B cell (primary cell): ENCODE measurements around the gene HSD17B12. TPM values are rescaled to one million over a fixed set of nuclear protein-coding genes. Genes with fewer than 3 reads are reported as not detected.

ENCODE experiments used
- ATAC-seq: fragments of 200-7000 bp; cut with Tn5 transposase; one replicate; pipeline ENCODE4 v1.10.0; 2021; ENCODE audit warnings: low read depth, mild to moderate bottlenecking, moderate number of reproducible peaks, moderate library complexity
- CTCF ChIA-PET: fragments of 350-600 bp; sonication (Branson Sonifier 250); formaldehyde crosslinking; loops from one replicate; lab custom pipeline; 2021; ENCODE audit warnings: antibody characterized with exemption, inconsistent platforms; lab: Charles Lee
- POLR2A ChIA-PET: fragments of 350-600 bp; sonication (Branson Sonifier 250); formaldehyde crosslinking; loops from one replicate; lab custom pipeline; 2021; ENCODE audit warnings: antibody characterized with exemption; lab: Charles Lee
- DNase-seq: peaks from one replicate; pipeline ENCODE4 v3.0.0; 2013
- H2AFZ ChIP-seq: 2 replicates; pipeline ENCODE4 v1.6.1; 2012; ENCODE audit warnings: mild to moderate bottlenecking, low read depth, low read length; ENCODE audit not compliant: insufficient read depth, poor library complexity, severe bottlenecking
- H3K27ac ChIP-seq, 2 donors: 1 replicate in 1 of 2; 2 replicates in 1 of 2; pipeline ENCODE4 v1.5.1; 2012 to 2013; ENCODE audit warnings: low read length in 2 of 2, mild to moderate bottlenecking in 2 of 2, moderate library complexity in 1 of 2
- H3K27me3 ChIP-seq, 4 experiments: fragments of 200-600 bp in 1 of 4; sonication (generic) in 1 of 4; replicated peaks in 1 of 4; 1 replicate in 2 of 4; 2 replicates in 2 of 4; pipeline versions ENCODE4 v1.6.1 to v1.7.0; 2013 to 2016; ENCODE audit warnings: low read length in 3 of 4, mild to moderate bottlenecking in 2 of 4, mixed read lengths in 1 of 4, moderate library complexity in 1 of 4; ENCODE audit not compliant: insufficient read depth in 4 of 4, control insufficient read depth in 3 of 4; ENCODE audit errors: control extremely low read depth in 1 of 4
- H3K36me3 ChIP-seq, 2 experiments: replicated peaks in 1 of 2; 1 replicate in 1 of 2; 2 replicates in 1 of 2; pipeline versions ENCODE4 v1.6.1 to v1.7.1; 2013; ENCODE audit warnings: low read length in 1 of 2; ENCODE audit not compliant: insufficient read depth in 2 of 2, control insufficient read depth in 1 of 2; ENCODE audit errors: control extremely low read depth in 1 of 2, extremely low read depth in 1 of 2
- H3K4me1 ChIP-seq, 2 donors: fragments of 200-600 bp in 1 of 2; sonication (generic) in 1 of 2; 1 replicate in 1 of 2; 2 replicates in 1 of 2; pipeline versions ENCODE4 v1.5.1 to v1.6.1; 2013 to 2017; ENCODE audit warnings: low read length in 2 of 2; ENCODE audit not compliant: control insufficient read depth in 2 of 2, insufficient read depth in 2 of 2
- H3K4me2 ChIP-seq: replicated peaks from 2 replicates; pipeline ENCODE3; 2012; ENCODE audit warnings: mild to moderate bottlenecking, low read depth, low read length; ENCODE audit not compliant: poor library complexity, severe bottlenecking
- H3K4me3 ChIP-seq, 5 experiments: fragments of 200-600 bp in 1 of 5; sonication (generic) in 1 of 5; 1 replicate in 3 of 5; 2 replicates in 2 of 5; pipeline versions ENCODE4 v1.5.1 to v1.7.0; 2011 to 2016; ENCODE audit warnings: low read length in 4 of 5, mild to moderate bottlenecking in 4 of 5, low read depth in 2 of 5, control low read depth in 1 of 5, moderate library complexity in 1 of 5; ENCODE audit not compliant: insufficient read depth in 1 of 5; ENCODE audit errors: control extremely low read depth in 1 of 5, extremely low read depth in 1 of 5
- H3K79me2 ChIP-seq: fragments of 200-600 bp; sonication (generic); one replicate; pipeline ENCODE4 v1.6.0; 2016; ENCODE audit warnings: low read length; ENCODE audit not compliant: control insufficient read depth, insufficient read depth
- H3K9ac ChIP-seq: fragments of 200-600 bp; sonication (generic); 2 replicates; pipeline ENCODE4 v1.6.1; 2017; ENCODE audit warnings: mild to moderate bottlenecking, low read length, moderate library complexity
- H3K9me3 ChIP-seq, 3 donors: one replicate each; pipeline versions ENCODE4 v1.6.1 to v1.7.1; 2013; ENCODE audit warnings: low read length in 2 of 3; ENCODE audit not compliant: control insufficient read depth in 2 of 3, insufficient read depth in 1 of 3; ENCODE audit errors: control extremely low read depth in 1 of 3
- H4K20me1 ChIP-seq: 2 replicates; pipeline ENCODE4 v1.6.0; 2012; ENCODE audit warnings: mild to moderate bottlenecking, low read length; ENCODE audit not compliant: insufficient read depth, control insufficient read depth, poor library complexity, severe bottlenecking
- H3K27ac Mint-ChIP-seq: one replicate; pipeline ENCODE4 v1.8.0; 2021; ENCODE audit warnings: mixed read lengths
- H3K27me3 Mint-ChIP-seq: one replicate; pipeline ENCODE4 v1.8.0; 2021; ENCODE audit warnings: mixed read lengths
- H3K4me1 Mint-ChIP-seq: one replicate; pipeline ENCODE4 v1.8.0; 2021; ENCODE audit warnings: mixed read lengths
- H3K4me3 Mint-ChIP-seq: one replicate; pipeline ENCODE4 v1.8.0; 2021; ENCODE audit warnings: mixed read lengths
- H3K9me3 Mint-ChIP-seq: one replicate; pipeline ENCODE4 v1.8.0; 2022; ENCODE audit warnings: mixed read lengths; ENCODE audit not compliant: insufficient read depth
- CTCF ChIP-seq: fragments of 200-600 bp; IDR thresholded peaks from one replicate; pipeline ENCODE4 v1.8.0; 2022; ENCODE audit warnings: antibody characterized with exemption, mild to moderate bottlenecking
- EZH2 ChIP-seq: IDR thresholded peaks from 2 replicates; pipeline ENCODE4 v1.6.1; 2012; ENCODE audit warnings: borderline replicate concordance, low read depth, mild to moderate bottlenecking, moderate library complexity, low read length; ENCODE audit not compliant: insufficient read depth, poor library complexity, severe bottlenecking
- WGBS: methylation state at CpG from one replicate; pipeline ENCODE4 v1.1.5; 2013; ENCODE audit warnings: missing lambda C conversion rate; ENCODE audit not compliant: insufficient coverage; 5-methylcytosine and 5-hydroxymethylcytosine counted together
- intact Hi-C: fragments of 100-400 bp; cut with micrococcal nuclease; formaldehyde crosslinking; loops from one replicate; pipeline ENCODE4 v1.10.0; 2022
- polyA plus RNA-seq: library from polyadenylated mRNA; depleted of rRNA; stranded (reverse); fragments of >200 nt; gene quantifications from 2 replicates; pipeline ENCODE4 v1.2.3, GENCODE V29; 2012
- total RNA-seq, 2 donors: library from RNA; stranded (reverse); fragments of 120-200 nt in 1 of 2; gene quantifications; 1 replicate in 1 of 2; 2 replicates in 1 of 2; pipeline versions ENCODE4 v1.2.3 to v1.2.4, GENCODE V29; 2013 to 2022

HSD17B12 gene
- total and polyA plus RNA-seq, 2 donors (not counting 1 experiment from before 2014, with no cell fraction given) = 13.1 to 34.6 TPM

DNA sequence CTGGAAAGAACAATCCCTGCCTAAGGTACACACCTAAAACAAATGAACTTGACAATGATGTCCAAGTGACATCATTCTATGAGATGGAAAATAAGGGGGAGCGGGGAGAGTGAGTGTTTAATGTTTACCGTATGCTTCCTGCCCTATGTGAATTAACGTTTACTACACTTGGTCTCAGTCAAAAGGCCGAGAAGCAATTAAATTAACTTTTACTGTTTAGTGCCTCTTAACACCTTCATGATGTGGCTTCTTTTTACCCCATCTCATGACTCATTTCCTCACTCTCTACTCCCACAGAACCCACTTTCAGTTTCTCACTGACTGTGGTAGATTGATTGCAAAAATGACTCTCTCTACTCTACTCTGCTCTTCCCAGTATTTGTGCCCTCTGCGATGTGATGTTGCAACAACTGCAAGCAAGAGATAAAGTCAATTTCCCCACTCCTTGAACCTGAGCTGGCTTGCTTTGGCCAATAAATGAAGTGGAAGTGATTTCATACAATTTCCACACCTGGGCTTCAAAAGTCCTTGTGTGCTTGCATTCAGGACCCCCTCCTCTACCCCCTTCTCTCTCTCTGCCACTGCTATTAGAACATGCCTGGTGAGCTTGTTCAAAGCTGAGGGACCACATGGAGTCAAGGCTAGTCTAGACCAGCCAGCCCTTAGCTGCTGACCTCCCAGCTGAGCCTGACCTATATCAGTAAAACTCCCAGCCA, 188.5 kb downstream of the HSD17B12 start:
- peaks cover 4 to 6% of the 10 kb centered on the region in 2 donors for H3K4me1 ChIP-seq
- peaks cover 7% of the 10 kb centered on the region for H3K4me1 Mint-ChIP-seq
- POLR2A ChIA-PET = no interaction called here
- no peaks in the 10 kb centered on the region for H3K36me3 ChIP-seq
- DNase-seq (no peak), ATAC-seq (no peak)
- H3K9ac ChIP-seq = no peak overlapping the region
- H3K79me2 ChIP-seq = no peaks in the 10 kb centered on the region
- no peak overlapping the region for H2AFZ ChIP-seq
- no peak overlapping the region for H3K27ac Mint-ChIP-seq
- intact Hi-C loops = no loop called here
- peaks cover 0 to 34% (median 22%) of the 10 kb centered on the region in 4 experiments for H3K27me3 ChIP-seq
- no peak for TF ChIP-seq CTCF
- TF ChIP-seq EZH2 = no peak
- no peaks in the 10 kb centered on the region for H4K20me1 ChIP-seq
- H3K9me3 ChIP-seq = peaks cover 0 to 4% (median 3%) of the 10 kb centered on the region in 3 donors
- H3K27ac ChIP-seq = no peak overlapping the region
- no peak overlapping the region for H3K4me3 Mint-ChIP-seq
- H3K4me2 ChIP-seq = no peak overlapping the region
- H3K9me3 Mint-ChIP-seq = peaks cover 2% of the 10 kb centered on the region
- WGBS = 0% methylated on average over 1 of the region's 5 CpGs
- no peak overlapping the region for H3K4me3 ChIP-seq
- CTCF ChIA-PET = no interaction called here
- H3K27me3 Mint-ChIP-seq = peaks cover 68% of the 10 kb centered on the region

DNA sequence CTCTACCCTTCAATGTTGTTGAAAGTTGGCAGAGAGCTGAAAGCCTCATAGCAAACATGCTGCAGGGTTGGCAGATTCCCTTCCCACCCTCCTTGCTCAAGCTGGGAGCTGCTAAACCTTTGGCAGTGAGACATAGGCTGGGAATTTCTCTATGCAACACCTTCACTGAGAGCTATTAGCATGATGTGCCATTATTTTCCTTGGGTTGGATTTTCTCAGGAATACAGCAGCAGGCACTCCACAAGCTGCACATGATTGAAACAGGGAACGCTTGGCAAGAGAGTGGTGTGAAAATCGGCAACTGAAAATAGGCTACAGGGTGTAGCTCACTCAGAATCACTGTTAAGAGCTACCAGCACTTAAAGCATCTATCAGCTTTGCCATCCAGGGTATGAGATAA, 190.5 kb downstream of the HSD17B12 start:
- peaks cover 7% of the 10 kb centered on the region for H3K4me1 Mint-ChIP-seq
- H3K79me2 ChIP-seq = no peaks in the 10 kb centered on the region
- H3K9me3 ChIP-seq = peaks cover 0 to 4% (median 3%) of the 10 kb centered on the region in 3 donors
- TF ChIP-seq CTCF = no peak
- no peak for TF ChIP-seq EZH2
- CTCF ChIA-PET = no interaction called here
- POLR2A ChIA-PET = no interaction called here
- intact Hi-C loops = no loop called here
- no peak for DNase-seq
- H3K27ac Mint-ChIP-seq = no peak overlapping the region
- peaks cover 72% of the 10 kb centered on the region for H3K27me3 Mint-ChIP-seq
- no peaks in the 10 kb centered on the region for H3K36me3 ChIP-seq
- H3K4me3 Mint-ChIP-seq = no peak overlapping the region
- no peak overlapping the region for H3K4me2 ChIP-seq
- H3K27me3 ChIP-seq = peaks cover 0 to 37% (median 28%) of the 10 kb centered on the region in 4 experiments
- H3K4me3 ChIP-seq = no peak overlapping the region
- H4K20me1 ChIP-seq = no peaks in the 10 kb centered on the region
- no peak for ATAC-seq
- H3K4me1 ChIP-seq = peaks cover 4 to 6% of the 10 kb centered on the region in 2 donors
- no peak overlapping the region for H2AFZ ChIP-seq
- peaks cover 2% of the 10 kb centered on the region for H3K9me3 Mint-ChIP-seq
- H3K27ac ChIP-seq = no peak overlapping the region
- no CpG with 5 or more reads among the region's 2 CpGs for WGBS
- no peak overlapping the region for H3K9ac ChIP-seq
